GM21723 (cell line): ENCODE data around the gene LYRM4.
A peak's percentile ranks its signal among the peaks of the same experiment; 100 is the strongest.
"Not testable (repeated sequence)": the region's sequence is repeated elsewhere in the genome, so short reads cannot be mapped to it uniquely, and the experiment has no call there.

Source experiments
- ATAC-seq: cut with Tn5 transposase; IDR thresholded peaks from one replicate; pipeline ENCODE4 v1.9.1; 2021; ENCODE audit warnings: mild to moderate bottlenecking, moderate library complexity; ENCODE audit not compliant: unreplicated experiment

Gene LYRM4

DNA sequence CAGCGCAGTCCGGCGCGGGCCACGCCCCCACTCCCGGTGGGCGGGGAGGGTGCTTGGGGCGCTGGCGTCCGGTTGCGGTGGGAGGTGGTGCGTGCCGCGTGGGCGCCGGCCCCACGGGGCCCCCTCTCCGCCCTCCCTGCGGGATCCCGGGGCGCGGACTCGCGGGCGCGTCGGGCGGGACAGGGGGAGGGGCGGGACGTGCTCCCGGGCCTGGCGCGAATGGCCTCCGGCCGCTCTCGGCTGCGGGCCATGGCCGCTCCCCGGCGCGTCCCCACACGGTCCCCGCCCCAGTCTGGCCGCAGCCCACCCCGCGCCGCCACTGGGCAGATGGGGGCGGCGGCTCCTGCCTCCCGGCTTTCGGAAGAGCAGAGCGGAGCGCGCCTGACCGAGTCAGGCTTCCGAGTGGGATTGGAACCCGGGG lies 176.4 kb downstream of the LYRM4 start:
- peak; percentile 53 for ATAC-seq

- peak; percentile 28 for ATAC-seq
Measured at GRCh38 chr6:5083813-5084359, 176.9 kb downstream of the LYRM4 start.

DNA sequence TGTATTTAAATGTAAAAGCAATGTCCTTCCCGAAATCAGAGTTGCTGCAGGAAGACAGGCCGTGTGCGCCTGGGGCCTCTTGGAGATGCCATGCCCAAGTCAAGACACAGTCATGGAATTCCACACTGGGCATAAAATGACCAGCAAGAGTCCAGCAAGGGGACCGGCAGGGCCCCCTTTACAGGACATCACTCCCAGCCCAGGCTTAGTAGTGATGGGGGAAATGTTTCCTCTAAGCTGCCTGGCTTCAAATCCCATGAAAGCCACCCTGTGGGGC lies 177.5 kb downstream of the LYRM4 start:
- ATAC-seq: no peak

GRCh38 chr6:5082487-5083306 lies 178.1 kb downstream of the LYRM4 start:
- no peak for ATAC-seq

DNA sequence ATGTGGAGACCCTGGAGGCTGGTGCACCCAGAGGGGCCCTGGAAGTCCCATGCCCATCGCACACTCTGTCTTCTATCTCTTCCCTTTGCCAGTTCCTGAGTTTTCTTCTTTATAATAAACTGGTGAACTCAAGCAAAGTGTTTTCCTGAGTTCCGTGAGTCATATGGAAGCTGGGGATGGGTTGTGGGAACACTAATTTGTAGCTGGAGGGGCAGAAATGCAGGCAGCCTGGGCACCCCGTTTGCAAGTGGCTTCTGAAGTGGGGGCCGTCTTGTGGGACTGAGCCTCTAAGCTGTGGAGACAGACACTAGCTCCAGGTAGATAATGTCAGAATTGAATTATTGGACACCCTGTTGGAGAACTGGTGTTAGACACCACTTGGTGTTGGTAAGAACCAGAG lies 178.8 kb downstream of the LYRM4 start:
- ATAC-seq: no peak

GRCh38 chr6:5081182-5081581 lies 179.6 kb downstream of the LYRM4 start:
- no peak for ATAC-seq

DNA sequence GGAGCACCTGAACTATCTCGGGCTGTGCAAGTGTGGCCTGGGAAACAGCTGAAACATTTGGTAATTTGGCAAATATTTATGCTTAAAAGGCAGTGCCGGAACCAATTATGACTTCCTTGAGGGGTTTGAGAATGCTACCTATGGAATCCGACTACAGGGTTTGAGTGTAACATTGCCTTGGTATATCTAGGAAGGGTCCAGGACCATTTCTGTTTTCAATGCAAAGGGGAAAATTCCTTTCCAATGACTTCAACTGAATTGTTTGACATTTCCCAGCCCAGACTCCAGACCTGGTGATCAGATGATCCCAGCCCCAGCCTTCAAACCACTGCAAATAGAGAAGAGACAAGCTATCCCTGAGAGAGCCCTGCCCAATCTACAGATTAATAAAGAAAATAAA lies 180.2 kb downstream of the LYRM4 start:
- no peak for ATAC-seq

DNA sequence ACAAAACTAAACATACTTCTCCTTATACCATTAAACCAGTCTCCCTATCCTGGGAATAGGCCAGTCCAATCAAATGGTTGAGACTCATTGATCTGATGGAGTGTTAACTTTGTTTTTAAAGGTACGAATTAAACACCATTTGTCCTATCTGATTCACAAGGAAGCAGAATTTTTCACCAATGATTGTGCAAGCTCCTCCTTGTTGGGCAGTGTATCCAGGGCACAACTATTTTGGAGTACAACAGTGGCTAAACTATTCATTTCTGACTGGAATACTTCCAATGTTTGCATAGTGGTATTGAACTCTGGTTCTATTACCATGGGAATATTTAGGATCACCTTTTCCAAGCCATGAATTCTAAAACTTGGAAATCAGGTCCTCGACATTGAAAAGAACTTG lies 181.1 kb downstream of the LYRM4 start:
- ATAC-seq: no peak

DNA sequence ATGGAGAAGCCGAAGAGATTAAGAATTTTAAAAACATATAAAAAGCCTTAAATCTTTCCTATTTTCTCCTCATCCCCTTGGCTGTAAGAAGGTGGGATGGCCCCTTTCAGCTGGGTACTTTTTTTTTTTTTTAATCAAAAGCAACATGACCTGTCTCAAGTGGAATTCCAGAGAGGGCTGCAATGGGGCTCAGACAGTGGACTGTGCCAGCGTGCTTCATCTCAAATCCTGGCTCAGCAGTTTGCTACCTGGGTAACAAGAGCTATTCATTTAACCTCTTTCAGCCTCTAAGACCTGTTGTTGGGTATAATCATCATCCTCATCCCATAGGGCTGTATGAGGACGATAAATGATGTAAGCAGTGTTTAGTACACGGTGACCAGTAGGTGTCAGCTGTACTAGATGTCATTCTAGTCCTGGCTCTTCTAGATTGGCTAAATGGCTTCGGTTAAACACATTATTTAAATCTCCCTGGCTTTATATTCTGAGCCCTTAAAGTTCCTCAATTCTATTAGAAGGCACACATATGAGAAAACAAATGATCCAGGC lies 182.6 kb downstream of the LYRM4 start:
- no peak for ATAC-seq

DNA sequence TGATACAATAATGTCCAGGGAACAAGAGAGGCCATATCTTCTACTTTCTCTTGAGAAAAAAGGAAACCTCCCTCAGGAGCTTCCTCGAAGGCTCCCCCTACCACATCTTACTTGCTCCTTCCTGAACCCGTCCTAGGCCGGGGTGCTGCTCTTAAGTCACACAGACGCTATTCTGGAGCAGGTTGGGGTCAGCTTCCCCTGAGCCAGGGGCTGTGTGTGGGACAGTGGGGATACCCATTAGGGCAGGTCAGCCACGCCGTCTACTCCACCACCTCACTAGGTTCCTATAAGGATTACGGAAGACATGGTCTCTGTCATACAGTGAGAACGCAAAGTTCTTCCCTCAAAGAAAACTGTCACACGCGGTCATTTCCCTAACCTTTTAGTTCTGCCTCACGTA lies 183.8 kb downstream of the LYRM4 start:
- no peak for ATAC-seq

- no peak for ATAC-seq
Measured at GRCh38 chr6:5073992-5074391, 186.8 kb downstream of the LYRM4 start.

- ATAC-seq: no peak
Measured at GRCh38 chr6:5072440-5072839, 188.3 kb downstream of the LYRM4 start.

- no peak for ATAC-seq
Measured at GRCh38 chr6:5071216-5071615, 189.5 kb downstream of the LYRM4 start.

- no peak for ATAC-seq
Measured at GRCh38 chr6:5068153-5068751, 192.5 kb downstream of the LYRM4 start.

- ATAC-seq: no peak
Measured at GRCh38 chr6:5067305-5067704, 193.4 kb downstream of the LYRM4 start.

DNA sequence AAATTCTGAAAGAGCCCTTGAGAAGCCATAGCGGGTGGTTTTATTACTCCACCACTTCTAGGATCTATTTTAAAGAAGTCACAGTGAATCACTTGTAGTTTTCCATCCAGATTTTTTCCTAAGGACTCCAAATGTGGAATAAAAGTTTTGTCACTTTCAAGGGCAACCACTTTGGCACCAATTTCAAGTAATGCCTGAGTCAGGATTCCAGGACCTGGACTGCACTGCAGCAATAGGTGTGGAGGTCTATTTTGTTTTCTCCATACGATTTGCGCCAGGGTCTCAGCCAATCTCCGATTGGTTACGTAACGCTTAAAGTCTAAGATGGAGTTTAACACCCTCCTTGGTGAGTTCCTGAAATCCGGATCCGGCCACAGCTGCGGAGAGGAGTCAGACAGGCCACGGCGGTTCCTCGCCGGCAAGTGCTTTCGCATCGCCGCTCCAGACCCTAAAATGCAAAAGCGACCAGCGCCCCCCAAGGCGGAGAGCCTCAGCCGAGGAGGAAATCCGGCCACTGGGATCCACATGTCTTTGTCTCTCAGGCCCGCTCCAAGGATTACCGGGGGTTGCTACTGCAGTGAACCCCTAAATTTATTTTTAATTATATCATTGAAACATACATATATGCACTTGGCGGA lies 194.2 kb downstream of the LYRM4 start:
- no peak for ATAC-seq

DNA sequence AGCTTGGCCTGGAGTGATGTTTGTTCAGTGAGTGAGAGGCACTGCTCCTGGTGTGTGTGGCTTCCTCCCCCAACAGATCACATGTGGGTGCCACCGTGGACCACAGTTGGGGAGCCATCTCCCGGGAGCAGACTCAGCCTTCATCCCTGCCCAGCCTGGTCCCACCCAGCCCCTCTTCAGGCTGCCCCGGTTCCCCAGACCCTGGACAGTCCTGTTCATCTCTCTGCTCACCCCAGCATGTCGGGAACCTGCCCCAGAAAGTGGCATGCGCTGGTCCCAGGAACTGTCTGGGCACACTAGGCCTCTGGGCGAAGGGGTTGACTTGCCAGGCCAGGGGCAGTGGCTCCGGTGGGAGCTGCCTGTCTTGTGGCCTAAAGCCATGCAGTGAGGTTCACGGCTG lies 197.1 kb downstream of the LYRM4 start:
- ATAC-seq: no peak

DNA sequence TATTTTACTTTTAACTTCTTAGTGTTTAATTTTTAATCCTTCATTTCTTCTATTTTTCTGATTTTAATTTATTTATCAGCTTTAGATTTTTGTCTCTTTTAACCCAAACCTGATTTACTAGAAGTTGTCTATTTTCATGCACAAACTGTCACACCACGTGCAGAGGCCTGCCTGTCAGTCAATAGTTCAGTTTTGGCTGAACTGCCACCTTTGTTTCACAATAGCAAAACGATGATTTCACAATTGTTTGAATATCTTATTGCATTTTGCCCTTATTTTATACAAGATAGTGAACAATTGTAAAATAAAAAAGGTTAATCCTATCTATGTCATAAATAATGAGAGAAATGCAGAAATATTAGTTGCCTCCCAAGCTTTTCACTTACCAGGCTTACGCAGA lies 199.6 kb downstream of the LYRM4 start:
- no peak for ATAC-seq

- ATAC-seq: not testable (repeated sequence)
Measured at GRCh38 chr6:5060439-5060838, 200.3 kb downstream of the LYRM4 start.

DNA sequence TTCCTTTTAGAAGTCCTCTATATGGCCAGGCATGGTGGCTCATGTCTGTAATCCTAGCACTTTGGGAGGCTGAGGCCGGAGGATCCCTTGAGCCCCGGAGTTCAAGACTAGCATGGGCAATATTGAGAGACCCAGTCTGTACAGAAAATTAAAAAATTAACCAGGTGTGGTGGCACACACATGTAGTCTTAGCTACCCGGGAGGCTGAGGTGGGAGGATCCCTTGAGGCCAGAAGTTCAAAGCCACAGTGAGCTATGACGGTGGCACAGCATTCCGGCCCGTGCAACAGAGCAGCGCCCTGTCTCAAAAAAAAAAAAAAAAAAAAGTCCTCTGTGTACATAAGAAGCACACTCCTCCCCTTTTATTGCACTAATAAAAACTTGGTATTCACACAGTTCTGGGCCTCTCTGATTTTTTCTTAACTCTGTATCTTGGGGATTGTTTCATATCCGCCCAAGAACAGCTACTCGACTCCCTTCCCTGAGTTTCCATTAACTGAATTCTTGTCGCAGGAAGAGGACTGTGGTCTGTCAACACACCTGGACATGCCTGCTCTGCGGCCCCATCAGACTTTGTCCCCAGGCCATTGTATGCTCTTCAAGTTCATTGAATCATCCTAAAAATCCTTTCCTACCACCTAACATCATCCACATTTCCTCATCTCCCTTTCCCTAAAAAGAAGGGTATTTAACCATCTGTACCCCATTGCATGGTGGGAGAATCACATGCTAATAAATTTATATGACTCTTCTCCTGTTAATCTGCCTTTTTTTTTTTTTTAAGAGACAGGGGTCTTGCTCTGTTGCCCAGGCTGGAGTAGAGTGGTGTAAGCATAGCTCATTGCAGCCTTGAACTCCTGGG lies 201.5 kb downstream of the LYRM4 start:
- no peak for ATAC-seq
